Nephron progenitor cell (in vitro differentiated cells): ENCODE results near the gene NUDT5.

ENCODE experiments used
- DNase-seq: peaks from one replicate; pipeline ENCODE4 v3.0.0; 2021
- H3K27ac Mint-ChIP-seq: 2 replicates; pipeline ENCODE4 v1.8.0; 2021; ENCODE audit warnings: mild to moderate bottlenecking, moderate library complexity, mixed read lengths
- H3K27me3 Mint-ChIP-seq: 2 replicates; pipeline ENCODE4 v1.8.0; 2021; ENCODE audit warnings: mild to moderate bottlenecking, low read depth, mixed read lengths; ENCODE audit not compliant: poor library complexity
- H3K36me3 Mint-ChIP-seq: 2 replicates; pipeline ENCODE4 v1.8.0; 2021; ENCODE audit warnings: low read depth, mixed read lengths
- H3K4me1 Mint-ChIP-seq: 2 replicates; pipeline ENCODE4 v1.8.0; 2021; ENCODE audit warnings: mixed read lengths
- H3K4me3 Mint-ChIP-seq: 2 replicates; pipeline ENCODE4 v1.8.0; 2021; ENCODE audit warnings: mild to moderate bottlenecking, moderate library complexity, mixed read lengths
- H3K9me3 Mint-ChIP-seq: 2 replicates; pipeline ENCODE4 v1.8.0; 2021; ENCODE audit warnings: mild to moderate bottlenecking, moderate library complexity, mixed read lengths
- CTCF ChIP-seq: fragments of 200-600 bp; sonication (generic); IDR thresholded peaks from 2 replicates; pipeline ENCODE4 v1.5.0; 2021; ENCODE audit warnings: antibody characterized with exemption

The NUDT5 gene

GRCh38 chr10:12129222-12130111 lies 66.2 kb downstream of the NUDT5 start, which contains the start of gene SEC61A2:
Gene SEC61A2, plus strand, starts transcription at chr10:12129677. Its CDS starts 111 bp downstream, at chr10:12129788.
- peak within 1 kb of the TSS; percentile 92 for H3K4me3 Mint-ChIP-seq
- no peaks in the 10 kb centered on the region for H3K9me3 Mint-ChIP-seq
- H3K4me1 Mint-ChIP-seq: peaks cover 13% of the 10 kb centered on the region
- DNase-seq: peak; percentile 99
- peaks cover 40% of the 10 kb centered on the region for H3K36me3 Mint-ChIP-seq
- H3K27ac Mint-ChIP-seq: peak within 1 kb of the TSS; percentile 77
- no peak for TF ChIP-seq CTCF
- H3K27me3 Mint-ChIP-seq: no peaks in the 10 kb centered on the region

- H3K4me1 Mint-ChIP-seq: peaks cover 2% of the 10 kb centered on the region
- no peak overlapping the region for H3K4me3 Mint-ChIP-seq
- H3K36me3 Mint-ChIP-seq: peaks cover 63% of the 10 kb centered on the region
- H3K27ac Mint-ChIP-seq: no peak overlapping the region
- TF ChIP-seq CTCF: no peak
- no peaks in the 10 kb centered on the region for H3K9me3 Mint-ChIP-seq
- peaks cover 3% of the 10 kb centered on the region for H3K27me3 Mint-ChIP-seq
- no peak for DNase-seq
Measured at GRCh38 chr10:12121673-12122072, 74.0 kb downstream of the NUDT5 start.
